ENCODE measurements around the gene APLNR.
A peak's percentile ranks its signal among the peaks of the same experiment; 100 is the strongest.

The APLNR gene

DNA sequence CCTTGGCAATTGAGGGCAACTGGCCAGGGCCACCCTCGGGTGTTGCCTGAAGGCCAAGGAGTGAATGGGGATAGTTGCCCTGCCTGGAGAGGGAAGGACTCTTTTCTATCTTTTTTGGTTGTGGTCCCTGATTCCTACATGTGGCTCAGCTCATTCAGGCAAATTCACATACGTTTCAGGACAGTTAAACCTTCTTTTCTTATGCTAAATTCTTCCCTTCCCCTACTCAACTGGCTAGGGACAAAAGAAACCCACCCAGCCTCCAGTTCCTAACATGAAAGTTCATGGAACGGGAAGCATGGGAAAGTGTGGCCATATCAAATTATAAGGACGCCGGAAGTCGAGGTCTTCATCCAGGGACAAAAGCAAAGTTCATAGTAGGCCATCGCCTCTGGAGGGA is 26.3 kb upstream of the APLNR start:
- no peak for DNase-seq
- CTCF ChIA-PET, result no interaction called here

DNA sequence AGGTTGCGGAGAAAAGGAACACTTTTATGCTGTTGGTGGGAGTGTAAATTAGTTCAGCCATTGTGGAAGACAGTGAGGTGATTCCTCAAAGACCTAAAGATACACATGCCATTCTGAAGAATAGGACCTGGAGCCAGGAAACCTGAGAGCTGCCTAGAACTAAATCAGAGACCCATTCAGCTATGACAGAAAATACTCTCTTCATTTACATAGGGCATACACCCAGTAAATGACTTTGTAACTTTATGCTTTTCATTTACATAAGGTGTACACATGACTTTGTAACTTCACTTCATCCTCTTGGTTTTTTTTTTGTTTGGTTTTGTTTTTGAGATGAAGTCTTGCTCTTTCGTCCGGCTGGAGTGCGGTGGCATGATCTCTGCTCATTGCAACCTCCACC is 25.1 kb upstream of the APLNR start:
- peaks cover 12% of the 10 kb centered on the region for H3K27me3 Mint-ChIP-seq
- H3K36me3 Mint-ChIP-seq, result no peaks in the 10 kb centered on the region
- no peak overlapping the region for H3K27ac Mint-ChIP-seq
- peaks cover 1% of the 10 kb centered on the region for H3K9me3 Mint-ChIP-seq
- H3K4me3 Mint-ChIP-seq, result no peak overlapping the region
- H3K4me1 Mint-ChIP-seq, result no peaks in the 10 kb centered on the region
- no peak for DNase-seq
- CTCF ChIA-PET, result interaction anchor here (3.6 kb wide), 1 partner anchor 12 kb away, joined by 14 read pairs; no protein-coding TSS in a partner anchor

More for the DNA sequence above, 26.3 kb upstream of the APLNR start:
- Mint-ChIP-seq H3K27ac (no peak overlapping the region), H3K36me3 (no peaks in the 10 kb centered on the region), H3K4me1 (no peaks in the 10 kb centered on the region), H3K27me3 (peaks cover 12% of the 10 kb centered on the region), H3K4me3 (no peak overlapping the region), H3K9me3 (peaks cover 3% of the 10 kb centered on the region)

DNA sequence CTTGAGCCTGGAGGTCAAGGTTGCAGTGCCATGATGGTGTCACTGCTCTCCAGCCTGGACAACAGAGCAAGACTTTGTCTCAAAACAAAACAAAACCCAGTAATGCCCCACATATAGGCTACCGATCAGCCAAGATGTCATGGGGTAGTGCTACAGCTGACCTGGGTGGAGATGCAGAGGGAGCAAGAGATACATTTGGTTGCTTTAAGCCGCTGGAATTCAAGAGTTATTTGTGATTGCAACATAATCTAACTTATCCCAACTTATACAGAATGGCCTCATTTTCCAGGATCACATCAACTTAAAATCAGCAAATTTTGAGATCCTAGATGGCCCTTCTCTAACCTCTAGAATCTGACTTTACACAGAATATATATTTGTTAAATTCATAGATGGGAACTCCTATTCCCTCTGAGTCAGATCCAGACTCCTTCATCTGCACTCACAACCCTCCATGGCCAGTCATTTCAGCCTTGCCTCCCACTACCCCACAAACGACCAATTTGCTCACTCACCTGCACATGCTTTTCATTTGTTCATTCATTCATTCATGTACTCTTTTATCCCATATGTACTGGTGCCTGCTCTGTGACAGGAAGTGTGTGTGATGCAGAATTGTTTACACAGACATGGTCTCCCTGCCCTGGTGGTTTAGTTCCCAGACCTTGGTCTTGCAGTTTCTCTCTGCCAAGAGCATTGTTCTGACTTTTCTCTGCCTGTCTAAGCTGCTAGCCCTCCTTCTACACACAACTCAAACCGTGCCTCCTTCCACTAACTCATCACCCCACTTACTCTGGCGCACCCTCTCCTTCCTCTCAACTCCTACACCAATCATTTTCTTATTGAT is 24.1 kb upstream of the APLNR start:
- Mint-ChIP-seq H3K9me3 (peaks cover 1% of the 10 kb centered on the region), H3K4me1 (no peaks in the 10 kb centered on the region), H3K36me3 (no peaks in the 10 kb centered on the region), H3K4me3 (no peak overlapping the region), H3K27me3 (peaks cover 12% of the 10 kb centered on the region), H3K27ac (no peak overlapping the region)
- DNase-seq, result no peak
- CTCF ChIA-PET, result interaction anchor here (3.6 kb wide), 1 partner anchor 11 kb away, joined by 14 read pairs; no protein-coding TSS in a partner anchor

DNA sequence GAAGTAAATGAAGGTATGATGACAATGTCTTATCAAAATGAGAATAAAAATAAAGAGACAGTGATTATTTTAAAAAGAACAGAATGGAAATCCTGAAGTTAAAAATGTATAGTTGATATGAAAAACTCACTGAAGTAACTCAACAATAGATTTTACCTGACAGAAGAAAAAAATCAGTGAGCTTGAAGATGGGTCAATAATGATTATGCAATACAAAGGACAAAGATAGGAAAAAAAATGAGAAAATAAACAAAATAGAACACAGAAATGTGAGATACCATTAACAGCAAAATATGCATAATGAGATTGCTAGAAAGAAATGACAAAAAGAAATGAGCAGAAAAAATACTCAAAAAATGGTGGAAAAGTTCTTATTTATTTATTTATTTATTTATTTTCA is 19.1 kb upstream of the APLNR start:
- DNase-seq, result no peak
- H3K4me3 Mint-ChIP-seq, result no peak overlapping the region
- no peaks in the 10 kb centered on the region for H3K9me3 Mint-ChIP-seq
- peaks cover 14% of the 10 kb centered on the region for H3K27me3 Mint-ChIP-seq
- H3K36me3 Mint-ChIP-seq, result no peaks in the 10 kb centered on the region
- CTCF ChIA-PET, result no interaction called here
- H3K27ac Mint-ChIP-seq, result no peak overlapping the region
- no peaks in the 10 kb centered on the region for H3K4me1 Mint-ChIP-seq

DNA sequence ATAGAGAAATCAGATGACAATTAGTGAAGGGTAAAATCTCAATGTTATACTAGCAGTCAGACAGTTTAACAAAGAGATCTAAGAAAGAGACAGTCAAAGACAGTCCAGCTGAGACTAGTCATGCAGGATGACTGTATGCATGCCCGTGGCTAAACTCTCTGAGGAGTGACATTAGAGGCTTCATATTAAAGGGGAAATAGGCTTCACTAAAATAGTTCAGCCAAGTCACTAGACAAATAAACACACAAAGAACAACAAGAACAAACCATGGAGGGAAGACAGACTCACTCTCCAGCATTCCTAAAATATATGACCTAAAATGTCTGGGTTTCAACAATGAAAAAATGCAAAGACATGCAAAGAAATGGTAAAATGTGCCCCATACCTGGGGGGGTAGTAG is 18.6 kb upstream of the APLNR start:
- CTCF ChIA-PET, result no interaction called here
- Mint-ChIP-seq H3K27me3 (peaks cover 17% of the 10 kb centered on the region), H3K36me3 (no peaks in the 10 kb centered on the region), H3K4me3 (no peak overlapping the region), H3K9me3 (no peaks in the 10 kb centered on the region), H3K4me1 (no peaks in the 10 kb centered on the region), H3K27ac (no peak overlapping the region)
- no peak for DNase-seq

DNA sequence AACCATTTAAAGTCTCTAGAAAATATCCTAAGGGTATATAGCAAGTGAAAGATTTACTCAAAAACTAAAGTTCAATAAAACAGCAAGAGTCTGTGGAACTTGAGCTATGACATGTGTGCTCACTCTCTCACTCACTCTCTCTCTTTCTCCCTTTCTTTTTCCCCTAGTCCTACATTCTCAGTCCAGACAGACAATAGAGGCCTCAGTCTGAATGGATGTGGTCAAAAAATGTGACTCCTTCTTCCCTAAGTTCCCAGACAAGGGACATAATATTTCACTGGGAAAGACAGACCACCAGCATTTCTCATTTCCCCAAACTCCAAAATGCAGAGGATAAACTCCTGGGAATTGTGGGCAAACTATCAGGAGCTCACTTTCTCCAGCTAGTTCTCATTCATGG is 17.6 kb upstream of the APLNR start:
- CTCF ChIA-PET, result no interaction called here
- Mint-ChIP-seq H3K27ac (no peak overlapping the region), H3K27me3 (peaks cover 16% of the 10 kb centered on the region), H3K4me1 (no peaks in the 10 kb centered on the region), H3K4me3 (no peak overlapping the region), H3K9me3 (no peaks in the 10 kb centered on the region), H3K36me3 (no peaks in the 10 kb centered on the region)
- DNase-seq, result no peak

DNA sequence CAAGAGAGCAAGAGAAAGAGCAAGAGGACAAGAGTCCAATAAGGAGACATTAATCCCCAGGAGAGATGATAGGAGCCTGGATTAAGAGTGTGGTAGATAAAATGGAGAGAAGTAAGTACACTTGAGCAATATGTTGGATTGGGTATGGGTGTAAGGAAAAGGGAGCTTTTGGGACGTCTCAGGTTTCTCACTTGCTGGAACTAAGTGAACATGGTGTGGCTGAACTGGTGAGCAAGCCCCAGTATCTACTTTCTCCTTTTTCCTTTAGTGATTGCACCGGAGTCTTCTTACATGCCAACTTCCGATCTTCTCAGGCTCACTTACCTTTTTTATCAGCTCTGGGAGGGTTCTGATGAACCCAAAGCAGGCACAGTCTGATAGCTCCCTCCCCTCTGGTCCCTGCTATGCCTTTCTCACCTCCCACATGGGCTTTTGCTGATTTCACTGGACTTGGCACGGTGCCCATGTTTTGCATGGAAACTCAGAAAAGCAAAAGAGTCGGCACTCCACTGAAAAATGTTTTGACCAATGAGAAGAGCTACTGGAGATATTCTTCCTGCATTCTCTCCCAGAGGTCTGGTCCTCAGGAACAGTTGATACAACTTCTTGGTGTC is 14.5 kb upstream of the APLNR start:
- no peak overlapping the region for H3K4me3 Mint-ChIP-seq
- CTCF ChIA-PET, result interaction anchor here (3.6 to 5.7 kb wide), 2 partner anchors 9 to 411 kb away, joined by 14 to 94 read pairs; no protein-coding TSS in a partner anchor
- no peaks in the 10 kb centered on the region for H3K36me3 Mint-ChIP-seq
- H3K27me3 Mint-ChIP-seq, result peaks cover 11% of the 10 kb centered on the region
- no peak for DNase-seq
- no peaks in the 10 kb centered on the region for H3K4me1 Mint-ChIP-seq
- no peaks in the 10 kb centered on the region for H3K9me3 Mint-ChIP-seq
- no peak overlapping the region for H3K27ac Mint-ChIP-seq

DNA sequence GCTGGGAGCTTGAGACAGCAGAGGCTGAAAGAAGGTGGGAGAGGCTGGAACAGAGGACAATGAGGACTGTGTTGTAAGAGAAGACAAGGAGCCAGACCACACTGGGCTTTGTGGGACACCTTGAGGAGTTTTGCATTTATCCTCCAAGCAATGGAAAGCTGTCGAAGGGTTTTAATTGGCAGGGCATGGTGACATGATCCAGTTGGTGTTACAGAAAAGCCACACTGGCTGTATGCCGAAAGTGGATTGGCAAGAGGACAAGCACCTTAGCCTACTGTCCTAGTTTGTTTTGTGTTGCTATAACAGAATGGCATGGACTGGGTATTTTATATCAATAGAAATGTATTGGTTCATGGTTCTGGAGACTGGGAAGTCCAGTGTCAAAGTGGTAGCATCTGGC is 14.0 kb upstream of the APLNR start:
- no peaks in the 10 kb centered on the region for H3K9me3 Mint-ChIP-seq

DNA sequence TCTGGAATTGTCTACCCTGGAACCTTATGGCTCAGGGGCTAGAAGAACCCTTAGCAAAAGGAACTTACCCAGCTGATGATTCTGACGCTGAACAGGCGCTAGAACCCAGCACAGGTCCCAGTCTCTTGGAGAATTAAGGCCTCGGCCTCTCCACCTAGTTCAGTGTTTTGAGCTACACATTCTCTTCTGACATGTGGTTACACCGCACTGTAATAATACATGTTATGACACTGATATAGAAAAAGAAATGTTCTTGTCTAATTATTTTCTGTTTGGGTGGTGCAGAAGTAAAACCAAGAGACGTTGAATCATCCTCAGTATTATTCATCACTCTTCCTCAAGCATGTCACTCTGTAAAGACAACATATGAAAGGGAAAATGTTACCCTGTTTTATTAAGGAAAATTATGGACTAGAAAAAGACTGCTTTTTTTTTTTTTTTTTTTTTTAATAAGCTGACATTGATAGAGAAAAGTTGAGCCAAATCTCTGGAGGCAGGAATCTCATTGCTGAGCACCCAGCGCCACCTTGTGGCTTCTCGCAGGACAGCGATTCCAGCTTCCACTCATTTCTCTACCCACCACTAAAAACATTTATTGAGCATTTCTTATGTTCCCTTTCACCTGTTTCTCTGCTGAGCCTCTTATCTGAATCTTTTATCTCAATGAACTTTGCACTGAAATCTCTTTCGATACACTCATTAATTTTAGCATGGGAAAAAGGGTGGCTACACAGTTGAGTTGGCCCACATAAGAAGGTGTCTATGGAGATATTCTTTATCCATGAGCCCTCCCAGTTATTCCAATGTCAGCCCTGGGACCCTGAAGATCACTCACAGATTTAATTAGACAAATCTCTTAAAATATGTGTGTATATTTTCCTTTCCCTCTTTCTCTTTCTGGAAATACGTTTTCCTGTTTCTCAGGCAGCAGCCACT is 12.6 kb upstream of the APLNR start:
- no peaks in the 10 kb centered on the region for H3K9me3 Mint-ChIP-seq
- CTCF ChIA-PET, result interaction anchor here (0.5 to 5.7 kb wide), 33 partner anchors 9 to 1907 kb away, joined by 3 to 94 read pairs (median 4); partner anchors contain the start of gene TNKS1BP1
- no peak overlapping the region for H3K4me3 Mint-ChIP-seq
- no peak overlapping the region for H3K27ac Mint-ChIP-seq
- peak; percentile 68 for DNase-seq
- peaks cover 11% of the 10 kb centered on the region for H3K27me3 Mint-ChIP-seq
- no peaks in the 10 kb centered on the region for H3K36me3 Mint-ChIP-seq
- peaks cover 6% of the 10 kb centered on the region for H3K4me1 Mint-ChIP-seq

More for the DNA sequence above, 14.0 kb upstream of the APLNR start:
- Mint-ChIP-seq H3K27me3 (peaks cover 11% of the 10 kb centered on the region), H3K4me1 (no peaks in the 10 kb centered on the region), H3K4me3 (no peak overlapping the region), H3K36me3 (no peaks in the 10 kb centered on the region), H3K27ac (no peak overlapping the region)
- DNase-seq, result no peak
- CTCF ChIA-PET, result interaction anchor here (0.5 to 5.7 kb wide), 6 partner anchors 9 to 624 kb away, joined by 3 to 94 read pairs (median 16); no protein-coding TSS in a partner anchor

DNA sequence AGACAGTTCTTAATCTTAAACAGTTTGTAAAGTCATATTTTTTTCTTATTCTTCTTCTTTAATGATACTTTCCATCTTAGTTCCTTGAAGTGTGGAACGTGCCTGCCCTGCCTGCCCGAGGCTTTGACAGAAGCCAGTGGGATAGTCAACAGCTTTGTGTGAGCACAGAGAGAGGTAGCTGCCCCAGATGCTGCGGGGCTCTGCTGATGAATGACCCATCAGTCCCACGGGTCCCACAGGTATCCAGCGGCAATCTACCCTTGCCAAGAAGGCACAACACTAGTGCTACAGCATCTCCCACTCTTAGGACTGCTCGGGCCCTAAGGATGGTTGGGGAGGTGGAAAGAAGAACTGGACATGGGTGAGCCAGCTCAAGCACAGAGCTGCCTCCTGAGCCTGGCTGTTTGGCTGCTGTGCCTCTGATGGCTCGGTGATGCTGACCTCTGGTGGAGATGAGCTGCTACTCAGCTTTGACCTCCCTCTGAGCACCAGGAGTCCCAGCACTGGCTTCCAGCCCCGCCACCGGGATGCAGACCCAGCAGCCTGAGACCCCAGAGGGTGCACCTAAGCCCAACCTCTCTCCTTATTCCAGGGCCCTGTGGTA is 11.8 kb upstream of the APLNR start:
- Mint-ChIP-seq H3K9me3 (no peaks in the 10 kb centered on the region), H3K36me3 (no peaks in the 10 kb centered on the region), H3K4me3 (no peak overlapping the region), H3K27me3 (peaks cover 11% of the 10 kb centered on the region), H3K27ac (no peak overlapping the region), H3K4me1 (peaks cover 9% of the 10 kb centered on the region)
- CTCF ChIA-PET, result interaction anchor here (0.5 to 5.7 kb wide), 27 partner anchors 9 to 1535 kb away, joined by 3 to 94 read pairs (median 4); partner anchors contain the start of gene TNKS1BP1
- DNase-seq, result peak; percentile 30

DNA sequence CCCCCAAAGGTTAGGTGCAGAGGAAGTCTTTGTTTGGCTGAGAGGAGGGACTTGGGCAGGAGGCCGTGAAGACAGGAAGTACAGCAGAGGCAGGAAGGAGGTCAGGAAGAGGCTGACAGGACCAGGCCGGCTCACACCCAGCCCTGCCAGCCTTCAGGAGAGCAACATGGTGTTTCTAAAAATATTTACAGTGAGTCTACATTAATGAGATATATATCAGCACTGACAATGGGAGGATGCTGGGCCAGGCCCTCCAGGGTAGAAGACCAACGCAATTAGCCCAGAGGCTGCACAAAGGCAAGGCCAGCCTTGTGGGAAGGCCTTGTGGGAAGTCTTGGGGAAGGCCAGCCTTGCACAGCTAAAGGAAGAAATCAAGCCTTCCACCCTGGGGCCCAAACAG is 7.9 kb upstream of the APLNR start:
- no peak for DNase-seq
- peaks cover 9% of the 10 kb centered on the region for H3K4me1 Mint-ChIP-seq
- CTCF ChIA-PET, result no interaction called here
- no peaks in the 10 kb centered on the region for H3K36me3 Mint-ChIP-seq
- H3K4me3 Mint-ChIP-seq, result no peak overlapping the region
- no peak overlapping the region for H3K27ac Mint-ChIP-seq
- H3K27me3 Mint-ChIP-seq, result peaks cover 18% of the 10 kb centered on the region
- H3K9me3 Mint-ChIP-seq, result no peaks in the 10 kb centered on the region

DNA sequence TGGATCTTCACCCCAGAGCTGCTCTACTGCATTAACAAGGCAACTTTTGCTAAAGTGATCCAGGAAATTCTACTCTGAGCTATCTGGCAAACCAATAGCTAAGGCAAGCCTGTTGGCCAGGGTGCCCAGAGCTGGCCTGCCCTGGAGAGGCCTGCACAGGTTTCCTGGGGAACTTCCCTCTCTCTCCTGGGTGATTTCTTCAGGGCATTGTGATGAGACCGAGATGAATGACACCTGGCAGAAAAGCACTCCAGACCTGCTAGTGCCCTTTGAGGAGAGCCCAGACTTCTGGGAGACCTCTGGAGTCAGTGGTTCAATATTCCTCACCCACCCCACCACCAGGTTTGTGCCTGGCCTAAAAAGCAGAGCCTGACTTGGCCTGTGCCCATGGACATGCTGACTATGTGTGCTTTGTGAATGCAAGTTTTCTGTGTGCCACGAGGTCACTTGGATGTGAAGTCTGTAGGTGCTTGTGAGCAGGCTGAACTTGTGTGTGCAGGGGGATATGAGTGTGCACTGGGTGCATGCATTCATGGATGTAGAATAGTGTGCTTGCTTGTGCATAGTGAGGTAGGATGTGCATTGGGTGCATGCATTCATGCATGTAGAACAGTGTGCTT is 4.4 kb upstream of the APLNR start:
- Mint-ChIP-seq H3K4me3 (no peak overlapping the region), H3K4me1 (peaks cover 10% of the 10 kb centered on the region), H3K9me3 (no peaks in the 10 kb centered on the region), H3K27ac (no peak overlapping the region), H3K27me3 (peaks cover 49% of the 10 kb centered on the region), H3K36me3 (no peaks in the 10 kb centered on the region)
- DNase-seq, result peak; percentile 19
- CTCF ChIA-PET, result interaction anchor here (0.7 to 3.7 kb wide), 2 partner anchors 8 to 401 kb away, joined by 3 to 19 read pairs; no protein-coding TSS in a partner anchor

DNA sequence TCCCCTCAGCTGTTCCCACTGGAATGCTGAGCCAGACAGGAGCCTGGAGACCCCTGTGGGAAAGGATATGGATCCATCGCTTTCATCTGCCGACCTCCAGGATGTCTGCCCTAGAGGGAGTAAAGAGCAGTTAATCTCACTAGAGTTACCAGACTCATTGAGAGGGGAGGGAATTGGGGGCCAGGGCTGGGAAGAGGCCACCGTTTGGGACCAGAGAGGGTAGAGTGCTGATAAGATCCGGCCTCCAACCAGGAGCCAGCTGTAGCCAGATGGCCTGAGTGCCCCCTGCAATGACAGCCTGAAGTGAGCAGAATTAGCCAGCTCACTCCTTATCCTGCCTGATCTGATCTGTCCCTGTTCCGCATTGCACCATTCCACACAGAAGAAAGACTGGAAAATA is 3.7 kb upstream of the APLNR start:
- Mint-ChIP-seq H3K4me1 (peaks cover 10% of the 10 kb centered on the region), H3K27me3 (peaks cover 56% of the 10 kb centered on the region), H3K27ac (no peak overlapping the region), H3K4me3 (no peak overlapping the region), H3K9me3 (no peaks in the 10 kb centered on the region), H3K36me3 (no peaks in the 10 kb centered on the region)
- no peak for DNase-seq
- CTCF ChIA-PET, result interaction anchor here (0.7 to 3.7 kb wide), 2 partner anchors 9 to 400 kb away, joined by 3 to 19 read pairs; no protein-coding TSS in a partner anchor
